ENCODE data around the gene BMP7.

The BMP7 gene

GRCh38 chr20:57211908-57212533 is 54.4 kb downstream of the BMP7 start:
- DNase-seq = no peak
- H3K79me2 ChIP-seq (ENCODE audit: control insufficient read depth, insufficient read depth, low read length, poor library complexity) = peaks cover 5% of the 10 kb centered on the region
- no peak overlapping the region for H2BK5ac ChIP-seq (ENCODE audit: low read depth, low read length, poor library complexity)
- H2BK12ac ChIP-seq (ENCODE audit: low read length) = peak overlapping the region; percentile 3
- H3K14ac ChIP-seq (ENCODE audit: low read length) = no peak overlapping the region
- H3K27me3 ChIP-seq (ENCODE audit: insufficient read depth, low read length) = no peaks in the 10 kb centered on the region
- H2AFZ ChIP-seq (ENCODE audit: insufficient read depth, low read length, poor library complexity) = no peak overlapping the region
- no peak overlapping the region for H3K23ac ChIP-seq (ENCODE audit: low read length)
- peak overlapping the region; percentile 54 for H4K8ac ChIP-seq (ENCODE audit: low read depth, low read length)
- H3K27ac ChIP-seq (ENCODE audit: low read depth, low read length) = no peak overlapping the region
- H3K4me3 ChIP-seq (ENCODE audit: low read depth, low read length) = no peak overlapping the region
- no CpG with 5 or more reads among the region's 25 CpGs for WGBS (ENCODE audit: extremely low coverage, insufficient coverage, insufficient read length)
- H2AK5ac ChIP-seq (ENCODE audit: low read length) = no peak overlapping the region
- no peak overlapping the region for H3K4ac ChIP-seq (ENCODE audit: low read depth, low read length)
- H2BK120ac ChIP-seq (ENCODE audit: insufficient read depth, low read length, poor library complexity) = peak overlapping the region; percentile 27
- H3K36me3 ChIP-seq (ENCODE audit: control insufficient read depth in 1 of 2, insufficient read depth in 2 of 2, low read length in 2 of 2) = no peaks in the 10 kb centered on the region
- H3K4me1 ChIP-seq (ENCODE audit: control insufficient read depth in 1 of 2, insufficient read depth in 2 of 2, low read length in 2 of 2) = peaks cover 19 to 20% of the 10 kb centered on the region in 2 experiments
- peaks cover 4% of the 10 kb centered on the region for H3K79me1 ChIP-seq (ENCODE audit: low read length)
- H3K4me2 ChIP-seq (ENCODE audit: low read length) = peak overlapping the region; percentile 44
- no peak overlapping the region for H4K91ac ChIP-seq (ENCODE audit: low read depth, low read length)
- peak overlapping the region; percentile 6 for H3K18ac ChIP-seq (ENCODE audit: low read length)
- H3K9me3 ChIP-seq (ENCODE audit: insufficient read depth, low read depth, low read length) = peaks cover 1% of the 10 kb centered on the region
- H4K12ac ChIP-seq (ENCODE audit: low read depth, low read length) = no peak overlapping the region
- no peak overlapping the region for H3K9ac ChIP-seq (ENCODE audit: low read length)

- H3K36me3 ChIP-seq (ENCODE audit: control insufficient read depth in 1 of 2, insufficient read depth in 2 of 2, low read length in 2 of 2) = no peaks in the 10 kb centered on the region
- peaks cover 19 to 20% of the 10 kb centered on the region in 2 experiments for H3K4me1 ChIP-seq (ENCODE audit: control insufficient read depth in 1 of 2, insufficient read depth in 2 of 2, low read length in 2 of 2)
- no peak overlapping the region for H3K4me3 ChIP-seq (ENCODE audit: low read depth, low read length)
- H3K18ac ChIP-seq (ENCODE audit: low read length) = no peak overlapping the region
- no peak for DNase-seq
- no peak overlapping the region for H3K27ac ChIP-seq (ENCODE audit: low read depth, low read length)
- no peak overlapping the region for H3K23ac ChIP-seq (ENCODE audit: low read length)
- H3K4me2 ChIP-seq (ENCODE audit: low read length) = no peak overlapping the region
- no peak overlapping the region for H3K9ac ChIP-seq (ENCODE audit: low read length)
- no peak overlapping the region for H4K91ac ChIP-seq (ENCODE audit: low read depth, low read length)
- H3K14ac ChIP-seq (ENCODE audit: low read length) = no peak overlapping the region
- H4K12ac ChIP-seq (ENCODE audit: low read depth, low read length) = no peak overlapping the region
- peaks cover 3% of the 10 kb centered on the region for H3K9me3 ChIP-seq (ENCODE audit: insufficient read depth, low read depth, low read length)
- no peak overlapping the region for H2AK5ac ChIP-seq (ENCODE audit: low read length)
- H3K27me3 ChIP-seq (ENCODE audit: insufficient read depth, low read length) = no peaks in the 10 kb centered on the region
- H2BK12ac ChIP-seq (ENCODE audit: low read length) = no peak overlapping the region
- WGBS (ENCODE audit: extremely low coverage, insufficient coverage, insufficient read length) = no CpG with 5 or more reads among the region's 2 CpGs
- H3K79me1 ChIP-seq (ENCODE audit: low read length) = peaks cover 4% of the 10 kb centered on the region
- H3K79me2 ChIP-seq (ENCODE audit: control insufficient read depth, insufficient read depth, low read length, poor library complexity) = peaks cover 5% of the 10 kb centered on the region
- no peak overlapping the region for H4K8ac ChIP-seq (ENCODE audit: low read depth, low read length)
- no peak overlapping the region for H2BK5ac ChIP-seq (ENCODE audit: low read depth, low read length, poor library complexity)
- no peak overlapping the region for H3K4ac ChIP-seq (ENCODE audit: low read depth, low read length)
- H2AFZ ChIP-seq (ENCODE audit: insufficient read depth, low read length, poor library complexity) = no peak overlapping the region
- no peak overlapping the region for H2BK120ac ChIP-seq (ENCODE audit: insufficient read depth, low read length, poor library complexity)
Measured at GRCh38 chr20:57211406-57211805, 55.0 kb downstream of the BMP7 start.

GRCh38 chr20:57210911-57211280 is 55.5 kb downstream of the BMP7 start:
- no peak overlapping the region for H3K14ac ChIP-seq (ENCODE audit: low read length)
- H3K36me3 ChIP-seq (ENCODE audit: control insufficient read depth in 1 of 2, insufficient read depth in 2 of 2, low read length in 2 of 2) = no peaks in the 10 kb centered on the region
- H3K23ac ChIP-seq (ENCODE audit: low read length) = no peak overlapping the region
- no peak overlapping the region for H4K8ac ChIP-seq (ENCODE audit: low read depth, low read length)
- no peak overlapping the region for H3K18ac ChIP-seq (ENCODE audit: low read length)
- H4K12ac ChIP-seq (ENCODE audit: low read depth, low read length) = no peak overlapping the region
- H4K91ac ChIP-seq (ENCODE audit: low read depth, low read length) = no peak overlapping the region
- H2BK120ac ChIP-seq (ENCODE audit: insufficient read depth, low read length, poor library complexity) = no peak overlapping the region
- no peak overlapping the region for H2BK5ac ChIP-seq (ENCODE audit: low read depth, low read length, poor library complexity)
- H3K9ac ChIP-seq (ENCODE audit: low read length) = no peak overlapping the region
- H3K4me3 ChIP-seq (ENCODE audit: low read depth, low read length) = no peak overlapping the region
- no peak overlapping the region for H3K27ac ChIP-seq (ENCODE audit: low read depth, low read length)
- H3K4ac ChIP-seq (ENCODE audit: low read depth, low read length) = no peak overlapping the region
- H3K9me3 ChIP-seq (ENCODE audit: insufficient read depth, low read depth, low read length) = peaks cover 3% of the 10 kb centered on the region
- peaks cover 4% of the 10 kb centered on the region for H3K79me1 ChIP-seq (ENCODE audit: low read length)
- no peak overlapping the region for H3K4me2 ChIP-seq (ENCODE audit: low read length)
- H3K4me1 ChIP-seq (ENCODE audit: control insufficient read depth in 1 of 2, insufficient read depth in 2 of 2, low read length in 2 of 2) = peaks cover 19 to 20% of the 10 kb centered on the region in 2 experiments
- no peaks in the 10 kb centered on the region for H3K27me3 ChIP-seq (ENCODE audit: insufficient read depth, low read length)
- no peak overlapping the region for H2AFZ ChIP-seq (ENCODE audit: insufficient read depth, low read length, poor library complexity)
- H3K79me2 ChIP-seq (ENCODE audit: control insufficient read depth, insufficient read depth, low read length, poor library complexity) = peaks cover 5% of the 10 kb centered on the region
- DNase-seq = no peak
- H2AK5ac ChIP-seq (ENCODE audit: low read length) = no peak overlapping the region
- no CpG with 5 or more reads among the region's 8 CpGs for WGBS (ENCODE audit: extremely low coverage, insufficient coverage, insufficient read length)
- no peak overlapping the region for H2BK12ac ChIP-seq (ENCODE audit: low read length)

GRCh38 chr20:57210054-57210910 is 56.2 kb downstream of the BMP7 start:
- peak overlapping the region; percentile 16 for H4K91ac ChIP-seq (ENCODE audit: low read depth, low read length)
- peaks cover 5% of the 10 kb centered on the region for H3K79me2 ChIP-seq (ENCODE audit: control insufficient read depth, insufficient read depth, low read length, poor library complexity)
- no peak overlapping the region for H2BK5ac ChIP-seq (ENCODE audit: low read depth, low read length, poor library complexity)
- H3K14ac ChIP-seq (ENCODE audit: low read length) = peak overlapping the region; percentile 20
- H4K8ac ChIP-seq (ENCODE audit: low read depth, low read length) = no peak overlapping the region
- no peak overlapping the region for H3K27ac ChIP-seq (ENCODE audit: low read depth, low read length)
- H2AK5ac ChIP-seq (ENCODE audit: low read length) = peak overlapping the region; percentile 50
- no peak for DNase-seq
- H3K4me2 ChIP-seq (ENCODE audit: low read length) = no peak overlapping the region
- no peak overlapping the region for H3K9ac ChIP-seq (ENCODE audit: low read length)
- H3K4me3 ChIP-seq (ENCODE audit: low read depth, low read length) = no peak overlapping the region
- H3K36me3 ChIP-seq (ENCODE audit: control insufficient read depth in 1 of 2, insufficient read depth in 2 of 2, low read length in 2 of 2) = no peaks in the 10 kb centered on the region
- no peak overlapping the region for H3K23ac ChIP-seq (ENCODE audit: low read length)
- H2BK120ac ChIP-seq (ENCODE audit: insufficient read depth, low read length, poor library complexity) = no peak overlapping the region
- H2BK12ac ChIP-seq (ENCODE audit: low read length) = peak overlapping the region; percentile 18
- no peak overlapping the region for H2AFZ ChIP-seq (ENCODE audit: insufficient read depth, low read length, poor library complexity)
- H3K18ac ChIP-seq (ENCODE audit: low read length) = peak overlapping the region; percentile 21
- peak overlapping the region; percentile 6 for H3K4ac ChIP-seq (ENCODE audit: low read depth, low read length)
- H3K79me1 ChIP-seq (ENCODE audit: low read length) = peaks cover 4% of the 10 kb centered on the region
- H3K27me3 ChIP-seq (ENCODE audit: insufficient read depth, low read length) = no peaks in the 10 kb centered on the region
- no peak overlapping the region for H4K12ac ChIP-seq (ENCODE audit: low read depth, low read length)
- no CpG with 5 or more reads among the region's 23 CpGs for WGBS (ENCODE audit: extremely low coverage, insufficient coverage, insufficient read length)
- peaks cover 3% of the 10 kb centered on the region for H3K9me3 ChIP-seq (ENCODE audit: insufficient read depth, low read depth, low read length)
- peaks cover 19 to 23% of the 10 kb centered on the region in 2 experiments for H3K4me1 ChIP-seq (ENCODE audit: control insufficient read depth in 1 of 2, insufficient read depth in 2 of 2, low read length in 2 of 2)
